Small intestine (tissue), 7 donors: Measurements from ENCODE around the gene POM121. TPM values are rescaled to one million over a fixed set of nuclear protein-coding genes. Genes with fewer than 3 reads are reported as not detected.
"Not testable (repeated sequence)": the region's sequence is repeated elsewhere in the genome, so short reads cannot be mapped to it uniquely, and the experiment has no call there.

ENCODE experiments used
- DNase-seq, 2 donors: peaks; one replicate each; pipeline versions ENCODE4 v3.0.0 to v3.0.0-alpha.2; 2013
- FAIRE-seq: peaks from 2 replicates; lab custom pipeline; 2012; peaks lifted over from hg19 to GRCh38; lab: Jason Lieb, UNC
- H3K27ac ChIP-seq, 3 donors: one replicate each; pipeline ENCODE4 v1.5.1; 2013; ENCODE audit warnings: low read length in 2 of 3, mild to moderate bottlenecking in 2 of 3, control low read depth in 1 of 3, inconsistent platforms in 1 of 3, low read depth in 1 of 3, moderate library complexity in 1 of 3
- H3K27me3 ChIP-seq, 3 donors: one replicate each; pipeline ENCODE4 v1.6.1; 2013; ENCODE audit warnings: low read length in 3 of 3, inconsistent platforms in 1 of 3; ENCODE audit not compliant: control insufficient read depth in 3 of 3, insufficient read depth in 3 of 3
- H3K36me3 ChIP-seq, 3 donors: one replicate each; pipeline ENCODE4 v1.6.1; 2013; ENCODE audit warnings: low read length in 3 of 3, inconsistent platforms in 1 of 3, low read depth in 1 of 3, mild to moderate bottlenecking in 1 of 3, moderate library complexity in 1 of 3; ENCODE audit not compliant: control insufficient read depth in 3 of 3, insufficient read depth in 2 of 3
- H3K4me1 ChIP-seq, 3 donors: one replicate each; pipeline ENCODE4 v1.6.1; 2013; ENCODE audit warnings: low read length in 2 of 3, inconsistent platforms in 1 of 3, low read depth in 1 of 3, mild to moderate bottlenecking in 1 of 3, moderate library complexity in 1 of 3; ENCODE audit not compliant: control insufficient read depth in 3 of 3, insufficient read depth in 2 of 3
- H3K4me3 ChIP-seq, 3 donors: one replicate each; pipeline ENCODE4 v1.5.1; 2013; ENCODE audit warnings: low read length in 3 of 3, control low read depth in 1 of 3, inconsistent platforms in 1 of 3, low read depth in 1 of 3, mild to moderate bottlenecking in 1 of 3, moderate library complexity in 1 of 3
- H3K9me3 ChIP-seq, 2 donors: one replicate each; pipeline ENCODE4 v1.6.1; 2013; ENCODE audit warnings: low read depth in 1 of 2, low read length in 1 of 2; ENCODE audit not compliant: control insufficient read depth in 2 of 2, insufficient read depth in 1 of 2
- WGBS, 3 donors: extraction: QIAGEN DNeasy Blood & Tissue Kit; methylation state at CpG; one replicate each; pipeline ENCODE4 v1.1.7; 2013; 5-methylcytosine and 5-hydroxymethylcytosine counted together
- polyA plus RNA-seq, 4 donors: library from polyadenylated mRNA; stranded (reverse) in 3 of 4; unstranded in 1 of 4; fragments of 200-250 nt in 3 of 4; fragments of 120-200 nt in 1 of 4; gene quantifications; one replicate each; pipeline versions ENCODE4 v1.2.1 to v1.2.3, GENCODE V29; 2013
- donor health status: healthy with polysubstance abuse.
- donor health status: control.
- donor health status: control.
- donor health status: Bipolar disorder and iron deficiency.
- donor health status: healthy.

The POM121 gene
- polyA plus RNA-seq, 4 donors, result 13.5 to 42.7 (median 19.0) TPM

DNA sequence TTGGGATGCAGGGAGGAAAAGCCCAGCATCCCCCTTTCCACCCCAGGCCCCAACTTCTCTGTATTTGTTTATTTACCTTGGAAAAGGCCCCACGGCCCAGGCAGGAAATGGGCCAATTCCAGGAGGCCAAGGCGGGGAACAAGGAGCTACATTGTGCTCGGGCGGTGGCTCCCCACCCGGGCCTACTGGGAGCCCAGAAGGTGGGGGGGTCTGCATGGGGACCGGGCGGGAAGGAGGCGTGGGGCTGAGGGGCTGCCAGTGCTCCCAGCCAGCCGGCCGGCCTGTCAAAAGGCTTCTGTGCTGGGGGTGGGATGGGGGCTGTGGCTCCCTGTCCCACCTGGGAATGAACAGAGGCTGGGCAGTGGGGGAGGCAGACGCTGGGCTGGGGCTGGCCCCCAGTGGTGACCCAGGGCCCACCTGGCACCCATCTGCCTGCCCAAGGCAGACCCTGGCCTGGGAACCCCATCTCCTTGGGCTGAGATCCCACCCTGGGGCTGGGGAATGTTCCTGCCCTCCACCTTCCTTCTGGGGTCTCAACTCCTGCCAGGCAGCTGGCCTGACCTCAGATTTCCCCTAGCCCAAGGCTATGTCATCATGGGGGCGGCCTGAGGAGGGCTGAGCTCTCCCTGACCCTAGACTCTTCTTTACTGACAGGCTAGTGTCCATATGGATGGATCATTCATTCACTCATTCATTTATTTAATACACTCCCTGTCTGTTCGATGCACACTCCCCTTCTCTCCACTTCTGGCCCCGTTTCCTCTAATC lies 65.4 kb downstream of the POM121 start:
- not testable (repeated sequence) for H3K4me1 ChIP-seq, H3K27me3 ChIP-seq, H3K9me3 ChIP-seq, H3K36me3 ChIP-seq, H3K4me3 ChIP-seq, DNase-seq, H3K27ac ChIP-seq, FAIRE-seq
- 15 to 38% (median 34%) methylated on average over 4 to 10 of the region's 14 CpGs for WGBS, 3 donors

- not testable (repeated sequence) for H3K27me3 ChIP-seq, H3K36me3 ChIP-seq, H3K4me1 ChIP-seq, FAIRE-seq, H3K9me3 ChIP-seq, H3K27ac ChIP-seq, DNase-seq, H3K4me3 ChIP-seq
- 97 to 100% (median 98%) methylated on average over 7 to 8 of the region's 8 CpGs for WGBS, 3 donors
These were observed 70.6 kb downstream of the POM121 start for GRCh38 chr7:72995484-72995883.

DNA sequence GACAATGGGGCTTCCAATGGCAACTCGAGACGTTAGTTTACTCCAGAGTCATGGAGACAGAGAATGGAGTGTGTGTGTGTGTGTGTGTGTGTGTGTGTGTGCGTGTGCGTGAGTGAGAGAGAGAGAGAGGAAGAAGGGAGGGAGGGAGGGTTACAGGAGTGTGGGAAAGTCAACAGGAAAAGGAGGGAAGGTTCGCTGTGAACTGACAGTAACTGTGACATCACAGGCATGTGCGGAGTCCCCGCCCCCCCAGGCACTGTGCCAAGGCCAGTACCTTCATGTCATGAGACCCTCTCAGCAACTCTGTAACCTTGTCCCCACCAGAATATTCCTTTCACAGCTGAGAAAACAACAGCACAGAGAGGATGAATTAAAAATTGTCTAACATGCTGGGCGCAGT lies 72.6 kb downstream of the POM121 start:
- not testable (repeated sequence) for H3K4me1 ChIP-seq, H3K27me3 ChIP-seq, H3K36me3 ChIP-seq, H3K9me3 ChIP-seq, H3K27ac ChIP-seq, H3K4me3 ChIP-seq, DNase-seq, FAIRE-seq
- 72 to 85% (median 76%) methylated on average over 2 to 4 of the region's 8 CpGs for WGBS, 3 donors

DNA sequence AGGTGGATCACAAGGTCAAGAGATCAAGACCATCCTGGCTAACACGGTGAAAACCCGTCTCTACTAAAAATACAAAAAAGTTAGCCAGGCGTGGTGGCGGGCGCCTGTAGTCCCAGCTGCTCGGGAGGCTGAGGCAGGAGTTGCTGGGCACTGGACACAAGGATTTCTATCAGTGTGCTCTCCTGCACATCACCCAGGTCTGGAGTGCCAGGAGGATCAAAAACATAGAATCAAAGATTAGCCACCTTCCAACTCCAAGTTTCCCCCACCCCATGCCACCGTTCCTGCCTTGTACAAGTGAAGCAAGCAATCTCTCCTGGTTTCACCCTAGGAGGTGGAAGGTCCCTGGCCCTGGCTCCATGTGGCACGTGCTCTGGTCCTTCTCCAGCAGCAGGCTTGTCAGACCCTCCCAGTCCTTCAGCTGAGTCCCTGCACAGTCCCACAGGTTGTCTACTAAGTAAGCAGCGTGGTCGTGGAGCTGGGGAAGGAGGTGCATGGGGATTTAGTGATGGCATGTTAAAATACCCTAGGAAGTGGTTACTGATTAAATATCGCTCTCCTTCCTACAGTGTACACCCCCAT lies 73.1 kb downstream of the POM121 start:
- H3K36me3 ChIP-seq, FAIRE-seq, H3K4me3 ChIP-seq, H3K27ac ChIP-seq, DNase-seq, H3K9me3 ChIP-seq, H3K4me1 ChIP-seq, H3K27me3 ChIP-seq: not testable (repeated sequence)
- no CpG with 5 or more reads among the region's 11 CpGs for WGBS, 3 donors

Other genes with a start within 250 kb of the POM121 start
- 1 to 10 TPM; 1.1 to 3.9 (median 2.0) TPM for gene TYW1B, start 96.9 kb upstream of the POM121 start, polyA plus RNA-seq
- 1 to 10 TPM in 3 of 4 donors, under 1 TPM in 1; 0.46 to 1.4 (median 1.2) TPM for gene TRIM74, start 44.4 kb downstream of the POM121 start, polyA plus RNA-seq
- under 1 TPM in 1 of 4 donors, not detected in 3; 0.28 TPM for gene SPDYE8, start 104.7 kb downstream of the POM121 start, polyA plus RNA-seq
- gene SPDYE11, start 132.8 kb downstream of the POM121 start, polyA plus RNA-seq, result under 1 TPM in 1 of 4 donors, not detected in 3; 0.41 TPM
- under 1 TPM in 1 of 4 donors, not detected in 3; 0.30 TPM for gene SPDYE9, start 160.9 kb downstream of the POM121 start, polyA plus RNA-seq